A549 (cell line): Measurements from ENCODE around the gene PRKN. TPM values are rescaled to one million over a fixed set of nuclear protein-coding genes. Genes with fewer than 3 reads are reported as not detected.

Experiments
- ATAC-seq, 2 experiments: fragments of 200-7000 bp in 1 of 2; fragments of >200 bp in 1 of 2; cut with Nextera tagmentation in 1 of 2; cut with Tn5 transposase in 1 of 2; 3 replicates each; pipeline versions ENCODE4 v1.8.0 to v1.9.1; 2018 to 2020; ENCODE audit warnings: mild to moderate bottlenecking in 1 of 2, moderate library complexity in 1 of 2
- CTCF ChIA-PET: fragments of 300-600 bp; sonication (Branson Sonifier 250); formaldehyde crosslinking; extraction: SDS; loops from one replicate; lab custom pipeline; 2021; ENCODE audit warnings: antibody characterized with exemption, inconsistent platforms; lab: Yijun Ruan, JAX
- POLR2A ChIA-PET: fragments of 350-600 bp; formaldehyde crosslinking; extraction: SDS; loops from one replicate; lab custom pipeline; 2021; ENCODE audit warnings: antibody characterized with exemption, inconsistent platforms; lab: Yijun Ruan, JAX
- DNase-seq, 2 experiments: peaks; one replicate each; pipeline versions ENCODE4 v3.0.0 to v3.0.0-alpha.2; 2011 to 2016; ENCODE audit warnings: low read depth in 1 of 2, low spot score in 1 of 2
- FAIRE-seq: peaks from 2 replicates; lab custom pipeline; 2011; peaks lifted over from hg19 to GRCh38; lab: Jason Lieb, UNC
- H3K27ac ChIP-seq, 2 experiments: fragments of >200 bp; sonication (Bioruptor Twin); formaldehyde crosslinking; 3 replicates each; pipeline ENCODE4 v1.5.1; 2016 to 2017
- H3K4me1 ChIP-seq: fragments of >200 bp; sonication (Bioruptor Twin); formaldehyde crosslinking; 3 replicates; pipeline ENCODE4 v1.6.1; 2016
- H3K4me2 ChIP-seq: fragments of >200 bp; sonication (Bioruptor Twin); formaldehyde crosslinking; 3 replicates; pipeline ENCODE4 v1.6.1; 2016
- H3K4me3 ChIP-seq: fragments of >200 bp; sonication (Bioruptor Twin); formaldehyde crosslinking; 3 replicates; pipeline ENCODE4 v1.5.1; 2016
- H3K9me3 ChIP-seq: fragments of >200 bp; sonication (Bioruptor Twin); formaldehyde crosslinking; 3 replicates; pipeline ENCODE4 v1.6.1; 2016
- CEBPB ChIP-seq, 2 experiments: fragments of >200 bp in 1 of 2; sonication (Bioruptor Twin) in 1 of 2; formaldehyde crosslinking in 1 of 2; IDR thresholded peaks; 2 replicates each; pipeline ENCODE4 v1.6.1; 2012 to 2016
- EHF ChIP-seq: fragments of 250-450 bp; sonication (Bioruptor Pico); IDR thresholded peaks from 2 replicates; pipeline ENCODE4 v1.5.0; 2020; ENCODE audit warnings: mild to moderate bottlenecking
- FOSB ChIP-seq: fragments of 250-450 bp; sonication (Bioruptor Pico); IDR thresholded peaks from 2 replicates; pipeline ENCODE4 v1.5.0; 2020; ENCODE audit warnings: mild to moderate bottlenecking, moderate library complexity
- FOSL2 ChIP-seq, 2 experiments: fragments of 450-650 bp in 1 of 2; fragments of >200 bp in 1 of 2; sonication (Bioruptor Twin) in 1 of 2; formaldehyde crosslinking; IDR thresholded peaks; 2 replicates each; pipeline versions ENCODE4 v1.5.0 to v1.6.1; 2016 to 2020; ENCODE audit warnings: mild to moderate bottlenecking in 1 of 2, moderate library complexity in 1 of 2
- FOXS1 ChIP-seq: fragments of 250-450 bp; sonication (Bioruptor Pico); IDR thresholded peaks from 2 replicates; pipeline ENCODE4 v1.5.0; 2020; ENCODE audit warnings: mild to moderate bottlenecking, moderate library complexity
- GATA3 ChIP-seq: IDR thresholded peaks from 2 replicates; pipeline ENCODE4 v1.6.1; 2012; ENCODE audit warnings: borderline replicate concordance
- HEYL ChIP-seq: fragments of 250-450 bp; sonication (Bioruptor Pico); IDR thresholded peaks from 2 replicates; pipeline ENCODE4 v1.8.0; 2021; ENCODE audit warnings: mild to moderate bottlenecking, moderate library complexity
- HOXA7 ChIP-seq: fragments of 250-450 bp; sonication (Bioruptor Pico); IDR thresholded peaks from 2 replicates; pipeline ENCODE4 v1.5.0; 2020; ENCODE audit warnings: mild to moderate bottlenecking, moderate library complexity
- HOXB13 ChIP-seq: fragments of 250-450 bp; sonication (Bioruptor Pico); IDR thresholded peaks from 2 replicates; pipeline ENCODE4 v1.5.0; 2020; ENCODE audit warnings: low read depth, mild to moderate bottlenecking, moderate library complexity
- JUN ChIP-seq, 2 experiments: fragments of >200 bp; sonication (Bioruptor Twin); formaldehyde crosslinking; IDR thresholded peaks; 2 replicates in 1 of 2; 3 replicates in 1 of 2; pipeline ENCODE4 v1.6.1; 2016 to 2017
- KDM1A ChIP-seq: fragments of 200-600 bp; sonication (generic); IDR thresholded peaks from 2 replicates; pipeline ENCODE4 v1.6.1; 2016; ENCODE audit warnings: low read depth, mild to moderate bottlenecking
- MAFK ChIP-seq: fragments of 450-650 bp; IDR thresholded peaks from 2 replicates; pipeline ENCODE4 v1.6.1; 2014; ENCODE audit not compliant: partially characterized antibody
- MAZ ChIP-seq: fragments of 150-350 bp; IDR thresholded peaks from 2 replicates; pipeline ENCODE4 v1.6.1; 2014; ENCODE audit warnings: antibody characterized with exemption, low read depth, low read length, borderline replicate concordance
- NPAS2 ChIP-seq: fragments of 250-450 bp; sonication (Bioruptor Pico); IDR thresholded peaks from 2 replicates; pipeline ENCODE4 v1.8.0; 2022; ENCODE audit warnings: mild to moderate bottlenecking, moderate library complexity, borderline replicate concordance
- POLR2A ChIP-seq: IDR thresholded peaks from 2 replicates; pipeline ENCODE4 v1.6.1; 2012; ENCODE audit warnings: mild to moderate bottlenecking, low read length
- POLR2AphosphoS2 ChIP-seq: conservative IDR thresholded peaks from 2 replicates; pipeline ENCODE4 v1.6.1; 2012; ENCODE audit warnings: low read length, improper control_type of control experiment, inconsistent platforms
- RAD21 ChIP-seq, 2 experiments: fragments of >200 bp in 1 of 2; sonication (Bioruptor Twin) in 1 of 2; formaldehyde crosslinking in 1 of 2; IDR thresholded peaks in 1 of 2; conservative IDR thresholded peaks in 1 of 2; 2 replicates in 1 of 2; 3 replicates in 1 of 2; pipeline ENCODE4 v1.6.1; 2012 to 2018; ENCODE audit warnings: inconsistent platforms in 1 of 2
- SREBF2 ChIP-seq: fragments of 450-650 bp; IDR thresholded peaks from 2 replicates; pipeline ENCODE4 v1.6.1; 2014; ENCODE audit warnings: mild to moderate bottlenecking, moderate library complexity
- TFCP2L1 ChIP-seq: fragments of 250-450 bp; sonication (Bioruptor Pico); IDR thresholded peaks from 2 replicates; pipeline ENCODE4 v1.5.0; 2021; ENCODE audit warnings: mild to moderate bottlenecking
- ZC3H11A ChIP-seq: fragments of 450-650 bp; IDR thresholded peaks from 2 replicates; pipeline ENCODE4 v1.6.1; 2014; ENCODE audit warnings: antibody characterized with exemption, mild to moderate bottlenecking
- ZNF302 ChIP-seq: fragments of 250-450 bp; sonication (Bioruptor Pico); IDR thresholded peaks from 2 replicates; pipeline ENCODE4 v1.9.0; 2021; ENCODE audit warnings: inconsistent platforms, mild to moderate bottlenecking, moderate library complexity
- WGBS: methylation state at CpG from one replicate; pipeline ENCODE4 v1.1.6; 2017; ENCODE audit errors: missing lambda C conversion rate; 5-methylcytosine and 5-hydroxymethylcytosine counted together
- polyA plus RNA-seq, 4 experiments: library from polyadenylated mRNA; depleted of rRNA in 3 of 4; stranded (reverse); fragments of >200 nt; fragmentation: RNase III in 1 of 4; extraction: RNeasy Plus Mini Kit Qiagen cat#74134 plus additional on column Dnase treatment in 1 of 4; gene quantifications; 2 replicates in 3 of 4; 3 replicates in 1 of 4; pipeline ENCODE4 v1.2.3, GENCODE V29; 2011 to 2017
- TF ChIP-seq, protein P1 (sequence below): fragments of 250-450 bp; sonication (Bioruptor Pico); IDR thresholded peaks from 2 replicates; pipeline ENCODE4 v1.5.0; 2021; ENCODE audit warnings: mild to moderate bottlenecking, moderate library complexity, borderline replicate concordance
- TF ChIP-seq, protein P2 (sequence below): fragments of 150-350 bp; IDR thresholded peaks from 2 replicates; pipeline ENCODE4 v1.6.1; 2014; ENCODE audit warnings: low read depth, mild to moderate bottlenecking, low read length
- TF ChIP-seq, protein P3 (sequence below): fragments of 450-650 bp; IDR thresholded peaks from 2 replicates; pipeline ENCODE4 v1.6.1; 2014; ENCODE audit warnings: antibody characterized with exemption

Gene PRKN
- polyA plus RNA-seq, 2 of the 4 experiments (the other 2 are of a cell fraction): 0.36 to 0.39 TPM

DNA sequence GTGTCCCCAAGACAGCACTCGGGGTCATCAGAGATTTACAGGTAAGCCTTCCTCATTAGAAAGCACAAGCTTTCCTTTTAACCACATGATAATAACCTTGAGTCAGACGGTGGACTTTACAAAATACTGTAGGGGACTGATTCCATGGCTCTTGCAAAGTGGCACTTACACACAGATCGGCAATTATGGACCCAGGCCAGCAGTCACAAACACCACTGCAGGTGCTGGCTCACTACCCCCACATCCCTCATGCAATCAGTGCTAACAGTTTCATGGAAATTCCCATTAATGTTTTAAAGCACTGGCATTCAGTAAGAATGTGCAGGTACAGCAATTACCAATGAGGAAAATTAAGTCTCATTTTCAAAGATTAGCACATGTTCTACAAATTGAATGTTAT lies 516.5 kb downstream of the PRKN start:
- ATAC-seq (no peak), FAIRE-seq (no peak), DNase-seq (no peak)
- TF ChIP-seq FOXS1 (CRISPR knock-in tag): no peak
- no peak for TF ChIP-seq CEBPB (IDR thresholded peaks at IDR 0.05)
- TF ChIP-seq JUN (IDR thresholded peaks at IDR 0.05): no peak
- TF ChIP-seq, protein P1, sequence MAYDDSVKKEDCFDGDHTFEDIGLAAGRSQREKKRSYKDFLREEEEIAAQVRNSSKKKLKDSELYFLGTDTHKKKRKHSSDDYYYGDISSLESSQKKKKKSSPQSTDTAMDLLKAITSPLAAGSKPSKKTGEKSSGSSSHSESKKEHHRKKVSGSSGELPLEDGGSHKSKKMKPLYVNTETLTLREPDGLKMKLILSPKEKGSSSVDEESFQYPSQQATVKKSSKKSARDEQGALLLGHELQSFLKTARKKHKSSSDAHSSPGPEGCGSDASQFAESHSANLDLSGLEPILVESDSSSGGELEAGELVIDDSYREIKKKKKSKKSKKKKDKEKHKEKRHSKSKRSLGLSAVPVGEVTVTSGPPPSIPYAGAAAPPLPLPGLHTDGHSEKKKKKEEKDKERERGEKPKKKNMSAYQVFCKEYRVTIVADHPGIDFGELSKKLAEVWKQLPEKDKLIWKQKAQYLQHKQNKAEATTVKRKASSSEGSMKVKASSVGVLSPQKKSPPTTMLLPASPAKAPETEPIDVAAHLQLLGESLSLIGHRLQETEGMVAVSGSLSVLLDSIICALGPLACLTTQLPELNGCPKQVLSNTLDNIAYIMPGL (CRISPR knock-in tag): no peak
- TF ChIP-seq FOSB (CRISPR knock-in tag): no peak
- TF ChIP-seq MAZ: no peak
- no peak for TF ChIP-seq KDM1A
- no peak for TF ChIP-seq HEYL (CRISPR knock-in tag)
- no peak for TF ChIP-seq HOXB13 (CRISPR knock-in tag)
- TF ChIP-seq ZC3H11A: no peak
- TF ChIP-seq HOXA7 (CRISPR knock-in tag): no peak
- TF ChIP-seq, protein P2, sequence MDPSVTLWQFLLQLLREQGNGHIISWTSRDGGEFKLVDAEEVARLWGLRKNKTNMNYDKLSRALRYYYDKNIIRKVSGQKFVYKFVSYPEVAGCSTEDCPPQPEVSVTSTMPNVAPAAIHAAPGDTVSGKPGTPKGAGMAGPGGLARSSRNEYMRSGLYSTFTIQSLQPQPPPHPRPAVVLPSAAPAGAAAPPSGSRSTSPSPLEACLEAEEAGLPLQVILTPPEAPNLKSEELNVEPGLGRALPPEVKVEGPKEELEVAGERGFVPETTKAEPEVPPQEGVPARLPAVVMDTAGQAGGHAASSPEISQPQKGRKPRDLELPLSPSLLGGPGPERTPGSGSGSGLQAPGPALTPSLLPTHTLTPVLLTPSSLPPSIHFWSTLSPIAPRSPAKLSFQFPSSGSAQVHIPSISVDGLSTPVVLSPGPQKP: no peak
- TF ChIP-seq FOSL2 (IDR thresholded peaks at IDR 0.05): no peak
- no peak for TF ChIP-seq FOSL2 (CRISPR knock-in tag; IDR thresholded peaks at IDR 0.05)
- no peak for TF ChIP-seq NPAS2 (CRISPR knock-in tag)
- no peaks in the 10 kb centered on the region for H3K9me3 ChIP-seq
- 33% methylated on average over 3 of the region's 3 CpGs for WGBS
- H3K4me2 ChIP-seq: no peak overlapping the region
- no peak overlapping the region for H3K27ac ChIP-seq
- CTCF ChIA-PET: no interaction called here
- no peaks in the 10 kb centered on the region for H3K4me1 ChIP-seq
- POLR2A ChIA-PET: no interaction called here
- no peak overlapping the region for H3K4me3 ChIP-seq

DNA sequence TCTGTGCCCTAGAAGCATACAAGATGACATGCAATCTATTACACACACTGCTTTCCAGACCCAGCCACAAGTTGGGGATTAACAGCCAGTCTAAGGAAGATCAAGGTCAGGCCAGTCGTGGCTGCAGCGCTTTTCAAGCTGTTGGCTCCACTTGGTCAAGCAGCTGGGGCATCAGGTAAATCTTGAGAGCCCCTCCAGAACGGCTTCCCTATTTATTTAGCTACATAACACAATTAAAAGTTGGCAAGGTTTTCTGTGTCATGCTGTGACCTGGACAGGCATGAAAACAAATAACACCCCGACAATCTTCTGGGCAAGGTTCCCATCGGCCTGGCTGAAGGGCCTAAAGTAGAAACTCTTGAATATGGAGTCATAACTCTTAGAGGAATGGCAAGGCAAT lies 524.3 kb downstream of the PRKN start:
- Histone ChIP-seq H3K27ac (no peak overlapping the region), H3K4me2 (no peak overlapping the region), H3K4me3 (no peak overlapping the region), H3K4me1 (no peaks in the 10 kb centered on the region), H3K9me3 (no peaks in the 10 kb centered on the region)
- ATAC-seq (no peak), DNase-seq (no peak), FAIRE-seq (no peak)
- CTCF ChIA-PET: no interaction called here
- 64% methylated on average over 5 of the region's 5 CpGs for WGBS
- TF ChIP-seq POLR2A (no peak), RAD21 (conservative IDR thresholded peaks at IDR 0.05 in 1 of 2, IDR thresholded peaks at IDR 0.05 in 1 of 2) (no peak), GATA3 (no peak), FOSB (CRISPR knock-in tag) (no peak), EHF (CRISPR knock-in tag) (no peak), POLR2AphosphoS2 (no peak), FOXS1 (CRISPR knock-in tag) (no peak), KDM1A (no peak), MAFK (no peak), TFCP2L1 (CRISPR knock-in tag) (no peak), ZNF302 (no peak), SREBF2 (no peak), HOXB13 (CRISPR knock-in tag) (no peak)
- TF ChIP-seq, protein P1 (CRISPR knock-in tag): no peak
- TF ChIP-seq, protein P3, sequence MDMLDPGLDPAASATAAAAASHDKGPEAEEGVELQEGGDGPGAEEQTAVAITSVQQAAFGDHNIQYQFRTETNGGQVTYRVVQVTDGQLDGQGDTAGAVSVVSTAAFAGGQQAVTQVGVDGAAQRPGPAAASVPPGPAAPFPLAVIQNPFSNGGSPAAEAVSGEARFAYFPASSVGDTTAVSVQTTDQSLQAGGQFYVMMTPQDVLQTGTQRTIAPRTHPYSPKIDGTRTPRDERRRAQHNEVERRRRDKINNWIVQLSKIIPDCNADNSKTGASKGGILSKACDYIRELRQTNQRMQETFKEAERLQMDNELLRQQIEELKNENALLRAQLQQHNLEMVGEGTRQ: no peak
- POLR2A ChIA-PET: no interaction called here
